Measurements from ENCODE around the gene TBC1D2B.

TBC1D2B gene

DNA sequence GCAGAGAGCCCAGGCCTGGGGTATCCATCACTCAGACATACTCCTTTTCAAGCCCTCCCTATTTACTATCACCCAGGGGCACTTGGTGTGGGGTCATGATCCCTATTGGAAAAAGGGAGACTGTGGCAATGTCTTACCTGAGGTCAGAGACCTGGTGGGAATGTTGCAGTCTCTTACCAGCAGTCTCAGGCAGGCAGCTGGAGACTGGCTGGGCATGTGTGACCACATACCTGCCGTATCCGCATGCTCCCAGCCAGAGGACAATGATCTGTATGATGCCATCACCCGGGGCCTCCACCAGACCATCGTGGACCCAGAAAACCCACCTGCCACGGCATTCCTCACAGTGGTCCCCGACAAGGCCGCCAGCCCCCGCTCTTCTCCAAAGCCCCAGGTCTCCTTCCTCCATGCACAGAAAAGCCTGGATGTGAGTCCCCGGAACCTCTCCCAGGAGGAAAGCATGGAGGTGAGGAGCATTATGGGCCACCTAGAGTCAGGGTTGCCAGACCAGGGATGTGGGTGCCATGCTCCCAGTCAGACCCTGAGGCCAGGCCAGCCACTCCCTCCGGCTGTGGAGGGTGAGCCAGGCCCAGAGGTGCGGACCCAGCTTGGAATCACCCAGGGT lies 20.7 kb upstream of the TBC1D2B start:
- no peak overlapping the region for H3K4me3 ChIP-seq (ENCODE audit: low read length)
- DNase-seq (ENCODE audit: low read depth): no peak
- TF ChIP-seq CTCF (IDR thresholded peaks at IDR 0.05; ENCODE audit: insufficient read depth, low read depth, low read length, missing control alignments): no peak

- H3K4me3 ChIP-seq (ENCODE audit: low read length): no peak overlapping the region
- no peak for DNase-seq (ENCODE audit: low read depth)
- TF ChIP-seq CTCF (IDR thresholded peaks at IDR 0.05; ENCODE audit: insufficient read depth, low read depth, low read length, missing control alignments): no peak
These were observed 20.2 kb upstream of the TBC1D2B start for GRCh38 chr15:78097667-78098066.

GRCh38 chr15:78093242-78094020 lies 15.9 kb upstream of the TBC1D2B start:
- no peak for DNase-seq (ENCODE audit: low read depth)
- no peak for TF ChIP-seq CTCF (IDR thresholded peaks at IDR 0.05; ENCODE audit: insufficient read depth, low read depth, low read length, missing control alignments)
- no peak overlapping the region for H3K4me3 ChIP-seq (ENCODE audit: low read length)

DNA sequence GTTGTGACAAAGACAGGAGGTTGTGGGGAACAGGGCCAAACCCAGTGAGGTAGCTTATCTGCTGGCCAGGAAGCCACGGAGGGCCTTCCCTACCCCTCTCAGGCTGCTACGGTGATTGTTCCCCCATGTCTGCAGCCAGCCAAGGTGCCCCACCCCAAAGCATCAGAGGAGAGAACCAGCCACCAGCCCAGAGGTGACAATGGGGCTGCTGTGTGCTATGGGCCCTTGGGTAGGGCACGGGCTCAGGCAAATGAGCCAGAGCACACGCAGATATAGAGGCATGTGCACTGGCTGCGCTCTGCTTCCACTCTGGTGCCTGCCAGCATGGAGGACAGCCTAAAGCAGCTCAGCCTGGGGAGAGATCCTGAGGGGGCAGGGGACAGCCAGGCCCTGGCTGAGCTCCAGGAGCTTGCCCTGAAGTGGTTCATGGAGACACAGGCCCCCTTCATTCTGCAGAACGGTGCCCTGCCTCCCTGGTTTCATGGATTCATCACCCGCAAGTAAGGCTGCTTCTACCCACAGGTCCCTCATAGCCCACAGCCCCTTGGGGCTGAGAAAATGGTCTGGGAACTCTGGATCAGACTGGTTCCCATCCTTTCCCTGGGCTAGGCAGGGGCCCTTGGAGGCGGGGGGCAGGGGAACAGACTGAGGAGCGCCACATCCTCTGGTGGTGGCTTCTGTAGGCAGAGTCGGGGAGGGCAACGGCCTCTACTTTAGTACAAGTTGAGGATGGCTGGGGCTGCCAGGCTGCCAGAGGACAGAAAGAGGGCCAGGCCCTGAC lies 14.9 kb upstream of the TBC1D2B start, which contains the start of gene SH2D7:
SH2D7 (plus strand) TSS at position 301 of the 781 bp plus-strand sequence; CDS start at position 325, 24 bp downstream.
- no peak within 1 kb of the TSS for H3K4me3 ChIP-seq (ENCODE audit: low read length)
- no peak for DNase-seq (ENCODE audit: low read depth)
- no peak for TF ChIP-seq CTCF (IDR thresholded peaks at IDR 0.05; ENCODE audit: insufficient read depth, low read depth, low read length, missing control alignments)

DNA sequence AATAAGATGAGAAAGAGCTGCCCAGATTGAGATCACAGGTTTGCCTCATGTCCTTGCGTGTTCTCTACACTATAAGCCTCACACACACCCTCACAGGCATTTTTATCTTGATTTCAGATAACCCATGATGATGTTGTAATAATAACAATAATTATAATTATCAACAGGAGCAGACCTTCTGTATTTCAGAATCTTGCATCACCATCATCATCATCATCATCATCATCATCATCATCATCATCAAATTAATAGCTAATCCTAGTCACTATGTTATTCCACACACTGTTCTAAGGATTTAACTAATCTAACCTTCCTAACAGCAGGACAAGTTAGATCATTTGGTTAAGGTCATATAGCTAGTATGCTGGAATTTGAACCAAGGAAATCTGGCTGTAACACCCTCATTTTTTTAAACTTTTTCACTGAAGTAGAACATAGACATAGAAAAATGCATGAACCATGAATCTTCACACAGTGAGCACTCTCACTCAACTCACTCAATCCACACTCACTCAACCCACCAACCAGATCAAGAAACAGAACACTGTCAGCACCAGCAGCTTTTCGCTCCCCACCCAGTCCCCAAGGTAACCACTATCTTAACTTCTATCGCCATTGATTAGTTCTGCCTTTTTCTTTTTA lies 13.0 kb upstream of the TBC1D2B start:
- TF ChIP-seq CTCF (IDR thresholded peaks at IDR 0.05; ENCODE audit: insufficient read depth, low read depth, low read length, missing control alignments): no peak
- H3K4me3 ChIP-seq (ENCODE audit: low read length): no peak overlapping the region
- DNase-seq (ENCODE audit: low read depth): no peak

DNA sequence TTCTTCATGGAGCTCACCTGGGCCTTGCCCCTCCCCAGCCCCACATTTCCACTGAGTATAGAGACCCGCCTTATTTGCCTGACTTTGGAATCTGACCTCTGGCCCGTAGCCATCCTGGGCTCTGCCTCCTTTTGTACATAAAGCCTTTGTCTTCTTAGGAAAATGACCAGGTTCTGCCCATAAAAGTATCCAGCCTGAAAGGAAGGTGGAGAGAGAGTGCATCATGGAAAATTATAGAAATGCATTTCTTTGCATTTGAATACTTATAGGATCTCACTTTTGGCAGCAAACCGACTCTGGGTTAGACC lies 11.2 kb upstream of the TBC1D2B start:
- DNase-seq (ENCODE audit: low read depth): no peak
- H3K4me3 ChIP-seq (ENCODE audit: low read length): no peak overlapping the region
- no peak for TF ChIP-seq CTCF (IDR thresholded peaks at IDR 0.05; ENCODE audit: insufficient read depth, low read depth, low read length, missing control alignments)
